Activated effector memory CD4-positive, alpha-beta T cell treated with Interleukin-2 at 50 U/mL for 16 hours (primary cell): ENCODE data around the gene HINT2.

Source experiments
- DNase-seq: peaks from one replicate; pipeline ENCODE4 v3.0.0-alpha.2; 2020

HINT2 gene

GRCh38 chr9:35814841-35815543, at the start of gene HINT2:
Gene HINT2, minus strand, starts transcription at chr9:35815042. Its CDS starts 63 bp downstream, at chr9:35814979.
- DNase-seq, result peak; percentile 96

- DNase-seq, result no peak
Observed at GRCh38 chr9:35863583-35863982, 48.7 kb upstream of the HINT2 start.

GRCh38 chr9:35862328-35862727, 47.5 kb upstream of the HINT2 start:
- no peak for DNase-seq

GRCh38 chr9:35861161-35861897, 46.5 kb upstream of the HINT2 start:
- DNase-seq, result no peak

- no peak for DNase-seq
Observed at GRCh38 chr9:35859990-35860339, 45.1 kb upstream of the HINT2 start.

GRCh38 chr9:35859310-35859989, 44.6 kb upstream of the HINT2 start:
- DNase-seq, result no peak

GRCh38 chr9:35858458-35858857, 43.6 kb upstream of the HINT2 start:
- no peak for DNase-seq

- DNase-seq, result no peak
Observed at GRCh38 chr9:35856882-35857281, 42.0 kb upstream of the HINT2 start.

- no peak for DNase-seq
Observed at GRCh38 chr9:35856206-35856605, 41.4 kb upstream of the HINT2 start.

GRCh38 chr9:35854091-35854762, 39.4 kb upstream of the HINT2 start:
- DNase-seq, result no peak

GRCh38 chr9:35852876-35853865, 38.3 kb upstream of the HINT2 start:
- DNase-seq, result no peak

- no peak for DNase-seq
Observed at GRCh38 chr9:35852267-35852815, 37.5 kb upstream of the HINT2 start.

GRCh38 chr9:35847792-35848572, 33.1 kb upstream of the HINT2 start:
- no peak for DNase-seq

- DNase-seq, result no peak
Observed at GRCh38 chr9:35845824-35846771, 31.3 kb upstream of the HINT2 start.

- DNase-seq, result no peak
Observed at GRCh38 chr9:35844628-35845270, 29.9 kb upstream of the HINT2 start.

- DNase-seq, result no peak
Observed at GRCh38 chr9:35842795-35843194, 28.0 kb upstream of the HINT2 start.

GRCh38 chr9:35842020-35842745, 27.3 kb upstream of the HINT2 start:
- no peak for DNase-seq

- no peak for DNase-seq
Observed at GRCh38 chr9:35841645-35841900, 26.7 kb upstream of the HINT2 start.
